GM12865 (cell line): ENCODE results near the gene RPUSD1.

Experiments used
- DNase-seq: peaks from one replicate; pipeline ENCODE4 v3.0.0; 2010; ENCODE audit warnings: low read depth
- H3K4me3 ChIP-seq: 2 replicates; pipeline ENCODE4 v1.5.1; 2011; ENCODE audit warnings: mild to moderate bottlenecking, low read depth, low read length, control low read depth
- CTCF ChIP-seq: IDR thresholded peaks from 2 replicates; pipeline ENCODE4 v1.5.1; 2011; ENCODE audit warnings: low read length, control low read depth, low read depth, inconsistent platforms; ENCODE audit not compliant: insufficient read depth; ENCODE audit errors: missing control alignments

The RPUSD1 gene

GRCh38 chr16:752007-752312 is 36.2 kb downstream of the RPUSD1 start:
- no peak for DNase-seq
- TF ChIP-seq CTCF: no peak
- no peak overlapping the region for H3K4me3 ChIP-seq

- DNase-seq: no peak
- H3K4me3 ChIP-seq: no peak overlapping the region
- no peak for TF ChIP-seq CTCF
Measured at GRCh38 chr16:751152-752006, 36.8 kb downstream of the RPUSD1 start.

- no peak for TF ChIP-seq CTCF
- no peak overlapping the region for H3K4me3 ChIP-seq
- no peak for DNase-seq
Measured at GRCh38 chr16:750485-750884, 37.7 kb downstream of the RPUSD1 start.

GRCh38 chr16:749010-749409 is 39.2 kb downstream of the RPUSD1 start:
- no peak overlapping the region for H3K4me3 ChIP-seq
- DNase-seq: no peak
- no peak for TF ChIP-seq CTCF

GRCh38 chr16:747978-748746 is 40.0 kb downstream of the RPUSD1 start:
- H3K4me3 ChIP-seq: no peak overlapping the region
- no peak for DNase-seq
- no peak for TF ChIP-seq CTCF

GRCh38 chr16:746637-747036 is 41.5 kb downstream of the RPUSD1 start:
- no peak for TF ChIP-seq CTCF
- H3K4me3 ChIP-seq: no peak overlapping the region
- no peak for DNase-seq
